H1 (cell line): ENCODE data around the gene TERB1. TPM values are rescaled to one million over a fixed set of nuclear protein-coding genes. Genes with fewer than 3 reads are reported as not detected.

Source experiments
- CTCF ChIA-PET: fragments of 300-600 bp; sonication (Branson Sonifier 250); formaldehyde crosslinking; loops from one replicate; lab custom pipeline; 2021; ENCODE audit not compliant: partially characterized antibody; lab: Charles Lee
- POLR2A ChIA-PET: fragments of 300-600 bp; sonication (Branson Sonifier 250); formaldehyde crosslinking; loops from one replicate; lab custom pipeline; 2021; ENCODE audit warnings: inconsistent platforms; ENCODE audit not compliant: partially characterized antibody; lab: Charles Lee
- DNase-seq, 2 experiments: peaks; one replicate each; pipeline versions ENCODE4 v3.0.0 to v3.0.0-alpha.2; 2010 to 2022; ENCODE audit warnings: low spot score in 2 of 2, low read depth in 1 of 2, mixed read lengths in 1 of 2
- FAIRE-seq: peaks from 2 replicates; lab custom pipeline; 2011; peaks lifted over from hg19 to GRCh38; lab: Jason Lieb, UNC
- H2AFZ ChIP-seq: 2 replicates; pipeline ENCODE4 v1.8.1; 2012; ENCODE audit warnings: low read length, inconsistent platforms
- H2AK5ac ChIP-seq: 2 replicates; pipeline ENCODE4 v1.6.1; 2013; ENCODE audit warnings: low read depth, low read length
- H2BK120ac ChIP-seq: replicated peaks from 2 replicates; pipeline ENCODE3; 2013; ENCODE audit warnings: low read depth, low read length, inconsistent platforms
- H2BK12ac ChIP-seq: 2 replicates; pipeline ENCODE4 v1.6.1; 2013; ENCODE audit warnings: low read depth, low read length
- H2BK15ac ChIP-seq: 2 replicates; pipeline ENCODE4 v1.6.1; 2013; ENCODE audit warnings: low read length
- H2BK20ac ChIP-seq: 2 replicates; pipeline ENCODE4 v1.6.1; 2013; ENCODE audit warnings: low read length
- H2BK5ac ChIP-seq: 2 replicates; pipeline ENCODE4 v1.6.1; 2013; ENCODE audit warnings: low read depth, low read length
- H3K14ac ChIP-seq: 2 replicates; pipeline ENCODE4 v1.6.1; 2013; ENCODE audit warnings: inconsistent platforms; ENCODE audit not compliant: insufficient read length
- H3K18ac ChIP-seq: 2 replicates; pipeline ENCODE4 v1.6.1; 2013; ENCODE audit warnings: low read length; ENCODE audit errors: extremely low read depth
- H3K23ac ChIP-seq: 2 replicates; pipeline ENCODE4 v1.6.1; 2013; ENCODE audit warnings: inconsistent platforms; ENCODE audit not compliant: insufficient read length
- H3K23me2 ChIP-seq: 2 replicates; pipeline ENCODE4 v1.6.1; 2013; ENCODE audit warnings: low read depth, low read length
- H3K27ac ChIP-seq: 2 replicates; pipeline ENCODE4 v1.6.1; 2011; ENCODE audit warnings: low read depth, low read length, inconsistent platforms
- H3K27me3 ChIP-seq, 4 experiments: replicated peaks in 1 of 4; 1 replicate in 1 of 4; 2 replicates in 3 of 4; pipeline versions ENCODE4 v1.6.1 to v1.8.1; 2011 to 2013; ENCODE audit warnings: low read length in 3 of 4, mild to moderate bottlenecking in 3 of 4, inconsistent platforms in 2 of 4, mixed read lengths in 2 of 4, moderate library complexity in 1 of 4; ENCODE audit not compliant: control insufficient read depth in 3 of 4, insufficient read depth in 3 of 4; ENCODE audit errors: extremely low read depth in 1 of 4
- H3K36me3 ChIP-seq, 4 experiments: 2 replicates each; pipeline versions ENCODE4 v1.6.1 to v1.8.1; 2011 to 2013; ENCODE audit warnings: mild to moderate bottlenecking in 4 of 4, low read length in 3 of 4, moderate library complexity in 2 of 4, control low read depth in 1 of 4, inconsistent platforms in 1 of 4; ENCODE audit not compliant: insufficient read depth in 4 of 4, control insufficient read depth in 2 of 4
- H3K4ac ChIP-seq: replicated peaks from 2 replicates; pipeline ENCODE3; 2013; ENCODE audit warnings: low read length, low read depth, mixed read lengths, inconsistent platforms; ENCODE audit not compliant: insufficient read length
- H3K4me1 ChIP-seq, 4 experiments: replicated peaks in 1 of 4; 1 replicate in 1 of 4; 2 replicates in 3 of 4; pipeline versions ENCODE4 v1.6.1 to v1.8.1; 2011 to 2013; ENCODE audit warnings: low read length in 3 of 4, inconsistent platforms in 2 of 4, mixed read lengths in 1 of 4; ENCODE audit not compliant: insufficient read depth in 4 of 4, control insufficient read depth in 3 of 4
- H3K4me2 ChIP-seq, 2 experiments: 2 replicates each; pipeline versions ENCODE4 v1.6.1 to v1.8.1; 2011 to 2013; ENCODE audit warnings: low read depth in 2 of 2, low read length in 2 of 2, control low read depth in 1 of 2, inconsistent platforms in 1 of 2, mild to moderate bottlenecking in 1 of 2; ENCODE audit not compliant: insufficient read depth in 1 of 2
- H3K4me3 ChIP-seq, 4 experiments: fragments of 200-600, 300-600 bp in 1 of 4; sonication (generic), shearing (Covaris generic), sonication (Bioruptor Twin) in 1 of 4; 2 replicates each; pipeline versions ENCODE4 v1.5.1 to v1.8.1; 2011 to 2016; ENCODE audit warnings: low read length in 4 of 4, low read depth in 3 of 4, control low read depth in 2 of 4, inconsistent platforms in 2 of 4, mild to moderate bottlenecking in 2 of 4, mixed read lengths in 1 of 4, moderate library complexity in 1 of 4; ENCODE audit not compliant: insufficient read depth in 2 of 4; ENCODE audit errors: extremely low read depth in 1 of 4
- H3K56ac ChIP-seq: replicated peaks from 2 replicates; pipeline ENCODE3; 2013; ENCODE audit warnings: low read depth, mild to moderate bottlenecking, mixed read lengths, low read length, inconsistent platforms; ENCODE audit not compliant: insufficient read length
- H3K79me1 ChIP-seq: 2 replicates; pipeline ENCODE4 v1.6.1; 2013; ENCODE audit warnings: low read depth, low read length, control low read depth
- H3K79me2 ChIP-seq, 2 experiments: 2 replicates each; pipeline versions ENCODE4 v1.6.1 to v1.8.1; 2012 to 2013; ENCODE audit warnings: low read length in 2 of 2, mild to moderate bottlenecking in 2 of 2, inconsistent platforms in 1 of 2; ENCODE audit not compliant: insufficient read depth in 2 of 2, control insufficient read depth in 1 of 2
- H3K9ac ChIP-seq, 4 experiments: replicated peaks in 1 of 4; 1 replicate in 1 of 4; 2 replicates in 3 of 4; pipeline versions ENCODE4 v1.6.1 to v1.8.1; 2011 to 2013; ENCODE audit warnings: low read depth in 3 of 4, low read length in 3 of 4, control low read depth in 2 of 4, mild to moderate bottlenecking in 2 of 4, moderate library complexity in 2 of 4, inconsistent platforms in 1 of 4; ENCODE audit errors: extremely low read depth in 1 of 4
- H3K9me3 ChIP-seq, 2 experiments: 2 replicates each; pipeline versions ENCODE4 v1.6.1 to v1.8.1; 2012 to 2013; ENCODE audit warnings: mild to moderate bottlenecking in 2 of 2, moderate library complexity in 2 of 2, control low read depth in 1 of 2, inconsistent platforms in 1 of 2, low read depth in 1 of 2, low read length in 1 of 2, mixed read lengths in 1 of 2; ENCODE audit not compliant: insufficient read depth in 2 of 2
- H4K20me1 ChIP-seq, 2 experiments: replicated peaks in 1 of 2; 2 replicates each; pipeline versions ENCODE3 to v1.8.1; 2011 to 2013; ENCODE audit warnings: inconsistent platforms in 2 of 2, low read length in 2 of 2, mild to moderate bottlenecking in 1 of 2; ENCODE audit not compliant: insufficient read depth in 2 of 2, control insufficient read depth in 1 of 2
- H4K5ac ChIP-seq: 2 replicates; pipeline ENCODE4 v1.6.1; 2013; ENCODE audit warnings: low read length, low read depth, mixed read lengths, inconsistent platforms; ENCODE audit not compliant: insufficient read length
- H4K8ac ChIP-seq: 2 replicates; pipeline ENCODE4 v1.8.0; 2013; ENCODE audit warnings: mild to moderate bottlenecking, moderate library complexity, low read length, inconsistent platforms; ENCODE audit not compliant: insufficient read depth; ENCODE audit errors: extremely low read depth
- H4K91ac ChIP-seq: replicated peaks from 2 replicates; pipeline ENCODE3; 2013; ENCODE audit warnings: low read length, mixed read lengths, inconsistent platforms; ENCODE audit not compliant: insufficient read length
- CEBPB ChIP-seq: IDR thresholded peaks from 2 replicates; pipeline ENCODE4 v1.6.1; 2012; ENCODE audit warnings: low read depth, low read length
- E2F6 ChIP-seq: IDR thresholded peaks from 2 replicates; pipeline ENCODE4 v1.6.1; 2012; ENCODE audit warnings: inconsistent platforms
- GABPA ChIP-seq: IDR thresholded peaks from 2 replicates; pipeline ENCODE4 v1.6.1; 2011; ENCODE audit warnings: mild to moderate bottlenecking, low read length, moderate library complexity, borderline replicate concordance; ENCODE audit not compliant: insufficient read depth
- KDM5A ChIP-seq: fragments of 200-600 bp; IDR thresholded peaks from 2 replicates; pipeline ENCODE4 v1.7.1; 2012; ENCODE audit warnings: mild to moderate bottlenecking, low read length, inconsistent platforms, mixed read lengths
- NANOG ChIP-seq: IDR thresholded peaks from 2 replicates; pipeline ENCODE4 v1.6.1; 2011; ENCODE audit warnings: low read length, low read depth, mild to moderate bottlenecking, inconsistent platforms; ENCODE audit not compliant: insufficient read depth, poor library complexity, severe bottlenecking
- RAD21 ChIP-seq, 2 experiments: IDR thresholded peaks in 1 of 2; conservative IDR thresholded peaks in 1 of 2; 2 replicates each; pipeline ENCODE4 v1.6.1; 2011; ENCODE audit warnings: low read depth in 2 of 2, low read length in 2 of 2, improper control_type of control experiment in 1 of 2, inconsistent platforms in 1 of 2, mild to moderate bottlenecking in 1 of 2, moderate library complexity in 1 of 2
- SIN3A ChIP-seq, 2 experiments: IDR thresholded peaks in 1 of 2; conservative IDR thresholded peaks in 1 of 2; 2 replicates each; pipeline ENCODE4 v1.6.1; 2011 to 2012; ENCODE audit warnings: low read length in 2 of 2, improper control_type of control experiment in 1 of 2, low read depth in 1 of 2, mild to moderate bottlenecking in 1 of 2
- TEAD4 ChIP-seq: IDR thresholded peaks from 2 replicates; pipeline ENCODE4 v1.6.1; 2012; ENCODE audit warnings: low read depth, low read length, inconsistent platforms, mixed read lengths
- YY1 ChIP-seq: IDR thresholded peaks from 2 replicates; pipeline ENCODE4 v1.6.1; 2011; ENCODE audit warnings: low read depth, mild to moderate bottlenecking, low read length
- polyA plus RNA-seq, 7 experiments: library from polyadenylated mRNA; depleted of rRNA in 3 of 7; stranded (reverse) in 5 of 7; unstranded in 2 of 7; fragments of >200 nt in 5 of 7; fragments of 200-250 nt in 2 of 7; gene quantifications; 1 replicate in 5 of 7; 2 replicates in 1 of 7; 4 replicates in 1 of 7; pipeline versions ENCODE4 v1.2.1 to v1.2.3, GENCODE V29; 2011 to 2013; ENCODE audit warnings: missing spikeins in 2 of 7, mixed read lengths in 2 of 7
- total RNA-seq: library from RNA; stranded (reverse); fragmentation: NEBNext Ultra II Directional; extraction: Animal tissue kit (Norgen Biotek cat#: 25700); gene quantifications from 2 replicates; pipeline ENCODE4 v1.2.1, GENCODE V29; 2021

The TERB1 gene
- total and polyA plus RNA-seq, 2 of the 8 experiments (the other 6 are each of a cell fraction or from before 2014, with no cell fraction given) = not detected

- Histone ChIP-seq H3K4me1 (no peaks in the 10 kb centered on the region), H3K79me1 (no peaks in the 10 kb centered on the region), H2BK15ac (no peak overlapping the region), H3K23me2 (no peaks in the 10 kb centered on the region), H3K27ac (no peak overlapping the region), H4K91ac (no peak overlapping the region), H3K9me3 (no peaks in the 10 kb centered on the region), H2AFZ (no peak overlapping the region), H3K56ac (no peak overlapping the region), H3K4me3 (no peak overlapping the region), H2BK5ac (no peak overlapping the region), H4K20me1 (no peaks in the 10 kb centered on the region), H2BK120ac (no peak overlapping the region), H4K8ac (no peak overlapping the region), H3K23ac (no peak overlapping the region), H2BK12ac (no peak overlapping the region), H2AK5ac (no peak overlapping the region), H3K27me3 (no peaks in the 10 kb centered on the region), H3K36me3 (no peaks in the 10 kb centered on the region), H3K4me2 (no peak overlapping the region), H2BK20ac (no peak overlapping the region), H4K5ac (no peak overlapping the region), H3K14ac (no peak overlapping the region), H3K18ac (no peak overlapping the region), H3K4ac (no peak overlapping the region), H3K9ac (no peak overlapping the region), H3K79me2 (no peaks in the 10 kb centered on the region)
- CTCF ChIA-PET = interaction anchor here (0.6 kb wide), 1 partner anchor 74 kb away, joined by 3 read pairs; no protein-coding TSS in a partner anchor
- FAIRE-seq = no peak
- no peak for TF ChIP-seq YY1
- no peak for TF ChIP-seq NANOG
- TF ChIP-seq RAD21 (IDR thresholded peaks at IDR 0.05 in 1 of 2, conservative IDR thresholded peaks at IDR 0.05 in 1 of 2; ENCODE audit: low read depth in 2 of 2, low read length in 2 of 2) = no peak
- no peak for TF ChIP-seq GABPA
- no peak for TF ChIP-seq KDM5A
- no peak for TF ChIP-seq SIN3A (conservative IDR thresholded peaks at IDR 0.05 in 1 of 2, IDR thresholded peaks at IDR 0.05 in 1 of 2; ENCODE audit: low read depth in 1 of 2, low read length in 2 of 2)
- no peak for TF ChIP-seq TEAD4
- TF ChIP-seq CEBPB = no peak
- no peak for TF ChIP-seq E2F6
- POLR2A ChIA-PET = interaction anchor here (0.6 kb wide), 1 partner anchor 54 kb away, joined by 3 read pairs; no protein-coding TSS in a partner anchor
- no peak for DNase-seq
Observed at GRCh38 chr16:66776457-66776856, 24.9 kb downstream of the TERB1 start.
